Vagina (tissue), 2 donors: Measurements from ENCODE around the gene PADI1. TPM values are rescaled to one million over a fixed set of nuclear protein-coding genes. Genes with fewer than 3 reads are reported as not detected.

Experiments
- DNase-seq, 2 donors: peaks; one replicate each; pipeline ENCODE4 v3.0.0-alpha.2; 2017; ENCODE audit errors: extremely low spot score in 2 of 2
- H3K27ac ChIP-seq: fragments of 200-600 bp; sonication (generic); one replicate; pipeline ENCODE4 v1.5.1; 2019
- H3K27me3 ChIP-seq: fragments of 200-600 bp; sonication (generic); one replicate; pipeline ENCODE4 v1.5.1; 2019
- H3K36me3 ChIP-seq, 2 donors: fragments of 200-600 bp; sonication (generic); one replicate each; pipeline ENCODE4 v1.5.1; 2017 to 2019
- H3K4me1 ChIP-seq: fragments of 200-600 bp; sonication (generic); one replicate; pipeline ENCODE4 v1.5.1; 2019
- H3K4me3 ChIP-seq, 2 donors: fragments of 200-600 bp; sonication (generic); 1 replicate in 1 of 2; 2 replicates in 1 of 2; pipeline ENCODE4 v1.5.1; 2016 to 2019
- H3K9me3 ChIP-seq: fragments of 200-600 bp; sonication (generic); one replicate; pipeline ENCODE4 v1.5.1; 2019
- POLR2A ChIP-seq, 2 donors: fragments of 450-650 bp; IDR thresholded peaks; one replicate each; pipeline ENCODE4 v1.6.1; 2017; ENCODE audit warnings: antibody characterized with exemption in 2 of 2, mild to moderate bottlenecking in 2 of 2, moderate library complexity in 2 of 2
- POLR2AphosphoS5 ChIP-seq, 2 donors: sonication (generic); formaldehyde crosslinking; IDR thresholded peaks; one replicate each; pipeline ENCODE4 v1.9.0; 2017; ENCODE audit warnings: antibody characterized with exemption in 2 of 2, mild to moderate bottlenecking in 2 of 2, low read depth in 1 of 2; ENCODE audit not compliant: insufficient read depth in 1 of 2
- intact Hi-C: fragments of 100-400 bp; cut with DNase I; formaldehyde crosslinking; loops from one replicate; pipeline ENCODE4 v1.15.1; 2023
- total RNA-seq: library from RNA; depleted of rRNA; stranded (reverse); fragments of >200 nt; gene quantifications from one replicate; pipeline ENCODE4 v1.2.3, GENCODE V29; 2016
- TF ChIP-seq, protein P1 (sequence below), 3 experiments: fragments of 450-650 bp in 2 of 3; fragments of 200-600 bp in 1 of 3; sonication (generic) in 1 of 3; IDR thresholded peaks; one replicate each; pipeline ENCODE4 v1.5.1; 2017 to 2019; ENCODE audit warnings: antibody characterized with exemption in 3 of 3, mild to moderate bottlenecking in 2 of 3, moderate library complexity in 2 of 3

PADI1 gene
- total RNA-seq, 1 donor from 2014 or later = 46.4 TPM

DNA sequence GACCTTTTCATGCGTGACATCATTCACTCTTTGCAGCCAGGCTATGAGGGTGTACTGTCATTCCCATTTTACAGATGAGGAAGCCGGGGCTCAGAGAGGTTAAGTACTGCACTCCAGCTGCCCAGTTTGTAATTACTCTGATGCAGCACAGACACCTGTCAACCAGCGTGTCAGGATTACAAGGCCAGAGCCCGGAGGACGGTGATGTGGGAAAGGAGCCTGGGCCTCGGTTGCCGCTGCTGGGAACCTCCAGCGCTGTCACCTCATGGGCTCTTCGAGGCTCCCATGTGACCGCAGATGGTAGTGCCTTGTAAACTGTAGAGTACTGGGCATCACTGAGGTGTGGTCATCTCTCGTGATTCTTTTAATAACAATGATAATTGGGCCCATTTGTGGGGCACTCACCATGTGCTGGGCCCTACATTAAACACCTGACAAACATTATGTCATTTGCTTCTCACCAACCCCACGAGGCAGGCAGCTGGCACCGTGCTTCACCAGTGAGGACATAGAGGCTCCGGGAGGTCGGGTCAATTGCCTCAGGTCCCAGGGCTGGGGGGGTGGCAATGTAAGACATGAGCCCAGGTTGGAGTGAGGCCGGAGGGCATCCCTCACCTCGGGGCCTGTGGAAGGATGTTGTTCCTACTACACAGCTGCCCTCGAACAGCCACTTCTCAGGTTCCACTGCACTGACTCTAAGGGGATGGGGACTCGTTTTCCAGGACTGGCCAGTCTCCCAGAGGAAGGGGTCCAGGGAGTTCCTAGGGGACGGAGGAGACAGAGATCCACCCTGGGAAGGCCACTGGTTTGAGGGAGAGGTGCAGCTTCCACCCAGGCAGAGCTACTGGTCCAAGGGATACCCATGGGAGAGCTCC lies 42.8 kb upstream of the PADI1 start:
- H3K27me3 ChIP-seq = no peaks in the 10 kb centered on the region
- no peak overlapping the region for H3K27ac ChIP-seq
- intact Hi-C loops = no loop called here
- TF ChIP-seq, protein P1, sequence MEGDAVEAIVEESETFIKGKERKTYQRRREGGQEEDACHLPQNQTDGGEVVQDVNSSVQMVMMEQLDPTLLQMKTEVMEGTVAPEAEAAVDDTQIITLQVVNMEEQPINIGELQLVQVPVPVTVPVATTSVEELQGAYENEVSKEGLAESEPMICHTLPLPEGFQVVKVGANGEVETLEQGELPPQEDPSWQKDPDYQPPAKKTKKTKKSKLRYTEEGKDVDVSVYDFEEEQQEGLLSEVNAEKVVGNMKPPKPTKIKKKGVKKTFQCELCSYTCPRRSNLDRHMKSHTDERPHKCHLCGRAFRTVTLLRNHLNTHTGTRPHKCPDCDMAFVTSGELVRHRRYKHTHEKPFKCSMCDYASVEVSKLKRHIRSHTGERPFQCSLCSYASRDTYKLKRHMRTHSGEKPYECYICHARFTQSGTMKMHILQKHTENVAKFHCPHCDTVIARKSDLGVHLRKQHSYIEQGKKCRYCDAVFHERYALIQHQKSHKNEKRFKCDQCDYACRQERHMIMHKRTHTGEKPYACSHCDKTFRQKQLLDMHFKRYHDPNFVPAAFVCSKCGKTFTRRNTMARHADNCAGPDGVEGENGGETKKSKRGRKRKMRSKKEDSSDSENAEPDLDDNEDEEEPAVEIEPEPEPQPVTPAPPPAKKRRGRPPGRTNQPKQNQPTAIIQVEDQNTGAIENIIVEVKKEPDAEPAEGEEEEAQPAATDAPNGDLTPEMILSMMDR (IDR thresholded peaks at IDR 0.05) = no peak
- H3K4me3 ChIP-seq = no peak overlapping the region
- H3K9me3 ChIP-seq = no peaks in the 10 kb centered on the region
- peak in 1 of 2 donors; percentile 91 for DNase-seq
- no peaks in the 10 kb centered on the region for H3K4me1 ChIP-seq
- no peaks in the 10 kb centered on the region for H3K36me3 ChIP-seq

DNA sequence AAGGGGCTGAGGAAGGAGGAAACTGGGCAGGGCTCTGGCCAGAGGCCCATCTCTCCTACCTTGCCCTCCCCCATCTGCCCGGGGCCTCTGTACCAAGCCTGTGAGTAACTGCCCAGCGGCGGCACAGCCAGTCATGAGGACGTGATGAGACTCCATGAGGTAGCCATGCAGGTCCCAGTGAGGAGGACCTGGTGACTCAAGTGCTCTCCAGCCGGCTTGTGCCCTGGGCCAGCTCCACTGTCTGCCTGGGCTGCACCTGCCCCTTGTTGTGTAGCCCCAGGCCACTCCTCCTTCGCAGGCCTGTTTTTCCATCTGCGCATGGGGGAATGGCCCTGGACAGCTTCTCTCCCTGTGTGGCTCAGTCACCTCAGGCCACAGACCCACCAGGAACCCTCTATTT lies 42.0 kb upstream of the PADI1 start:
- no peaks in the 10 kb centered on the region for H3K4me1 ChIP-seq
- no peaks in the 10 kb centered on the region for H3K27me3 ChIP-seq
- intact Hi-C loops = no loop called here
- H3K4me3 ChIP-seq = no peak overlapping the region
- no peak overlapping the region for H3K27ac ChIP-seq
- no peaks in the 10 kb centered on the region for H3K36me3 ChIP-seq
- H3K9me3 ChIP-seq = no peaks in the 10 kb centered on the region
- DNase-seq = peak in 1 of 2 donors; percentile 95
- TF ChIP-seq POLR2AphosphoS5 (IDR thresholded peaks at IDR 0.05; ENCODE audit: insufficient read depth in 1 of 2, low read depth in 1 of 2) = no peak
- TF ChIP-seq, protein P1 (IDR thresholded peaks at IDR 0.05) = no peak
- TF ChIP-seq POLR2A (IDR thresholded peaks at IDR 0.05) = no peak

DNA sequence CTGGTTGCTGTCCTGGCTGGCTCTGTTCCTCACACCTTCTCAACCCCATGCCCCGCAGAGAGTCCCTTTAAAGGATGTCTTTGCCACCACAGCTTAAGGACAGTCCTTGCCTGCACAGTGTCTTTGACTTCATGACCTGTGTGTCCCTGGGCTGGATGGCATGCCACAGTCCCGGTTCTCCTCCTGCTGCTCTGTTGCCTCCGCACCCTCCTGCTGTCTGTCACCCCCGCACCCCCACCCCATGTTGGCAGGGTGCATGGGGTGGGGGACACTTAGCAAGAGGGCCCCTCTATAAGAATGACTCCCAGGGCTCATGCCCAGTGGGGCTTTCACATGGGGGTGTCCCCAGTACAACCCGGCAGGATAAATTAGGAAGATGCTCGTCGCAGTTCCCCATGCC lies 41.6 kb upstream of the PADI1 start:
- Histone ChIP-seq H3K27ac (no peak overlapping the region), H3K36me3 (no peaks in the 10 kb centered on the region), H3K4me3 (no peak overlapping the region), H3K9me3 (no peaks in the 10 kb centered on the region), H3K27me3 (no peaks in the 10 kb centered on the region), H3K4me1 (no peaks in the 10 kb centered on the region)
- intact Hi-C loops = no loop called here
- no peak for TF ChIP-seq POLR2A (IDR thresholded peaks at IDR 0.05)
- TF ChIP-seq, protein P1 (IDR thresholded peaks at IDR 0.05) = no peak
- no peak for TF ChIP-seq POLR2AphosphoS5 (IDR thresholded peaks at IDR 0.05; ENCODE audit: insufficient read depth in 1 of 2, low read depth in 1 of 2)
- DNase-seq = peak in 1 of 2 donors; percentile 87

DNA sequence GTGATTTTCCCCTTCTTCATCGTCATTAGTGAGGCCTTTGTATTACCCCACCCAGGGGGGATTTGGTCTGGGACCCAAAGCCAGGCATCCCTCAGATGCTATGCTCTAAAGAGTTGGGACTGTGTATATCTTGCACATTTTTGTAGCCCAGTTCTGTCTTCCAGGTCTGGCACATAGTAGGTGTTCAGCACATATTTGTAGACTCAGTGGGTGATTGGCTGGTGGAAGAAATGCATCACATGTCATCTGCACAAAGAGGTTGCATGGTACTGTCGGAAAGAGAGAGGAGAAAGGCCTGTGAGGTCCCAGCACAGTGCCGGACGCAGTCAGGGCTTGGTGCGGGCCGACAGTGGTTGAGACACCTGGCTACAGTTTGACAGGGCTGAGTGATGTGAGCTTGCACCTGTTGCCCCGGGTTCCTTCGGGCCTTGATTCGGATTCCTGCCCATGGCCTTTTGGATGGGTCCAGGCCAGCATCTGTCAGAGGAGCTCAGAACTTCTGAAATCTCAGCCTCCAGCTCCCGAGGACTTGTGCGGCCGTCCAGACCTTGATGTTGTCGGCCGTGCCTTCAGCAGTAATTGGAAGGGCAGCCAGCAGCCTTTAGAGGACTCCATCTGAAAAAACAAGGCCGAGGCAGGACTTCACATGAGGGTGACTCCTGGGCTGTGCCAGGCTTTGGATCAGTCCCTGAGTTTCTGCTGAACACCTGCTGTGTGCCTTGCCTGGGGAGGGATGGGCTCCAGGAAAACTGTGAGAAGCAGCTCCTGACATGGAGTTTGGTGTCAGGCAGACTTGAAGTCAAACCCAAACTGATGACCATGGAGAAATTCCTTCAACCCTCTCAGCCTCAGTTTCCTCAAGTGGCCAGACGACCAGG lies 40.9 kb upstream of the PADI1 start:
- intact Hi-C loops = no loop called here

More for the DNA sequence above, 40.9 kb upstream of the PADI1 start:
- H3K27ac ChIP-seq = no peak overlapping the region
- TF ChIP-seq, protein P1 (IDR thresholded peaks at IDR 0.05) = no peak
- TF ChIP-seq POLR2A (IDR thresholded peaks at IDR 0.05) (no peak), POLR2AphosphoS5 (IDR thresholded peaks at IDR 0.05; ENCODE audit: insufficient read depth in 1 of 2, low read depth in 1 of 2) (no peak)
- no peaks in the 10 kb centered on the region for H3K36me3 ChIP-seq
- H3K4me3 ChIP-seq = no peak overlapping the region
- no peaks in the 10 kb centered on the region for H3K9me3 ChIP-seq
- no peaks in the 10 kb centered on the region for H3K27me3 ChIP-seq
- peak in 1 of 2 donors; percentile 82 for DNase-seq
- H3K4me1 ChIP-seq = no peaks in the 10 kb centered on the region
